HG02610 (cell line): ENCODE results near the gene SLC6A14.

Experiments used
- ATAC-seq: cut with Tn5 transposase; IDR thresholded peaks from one replicate; pipeline ENCODE4 v1.9.1; 2021; ENCODE audit warnings: mild to moderate bottlenecking, moderate library complexity; ENCODE audit not compliant: unreplicated experiment

Gene SLC6A14

DNA sequence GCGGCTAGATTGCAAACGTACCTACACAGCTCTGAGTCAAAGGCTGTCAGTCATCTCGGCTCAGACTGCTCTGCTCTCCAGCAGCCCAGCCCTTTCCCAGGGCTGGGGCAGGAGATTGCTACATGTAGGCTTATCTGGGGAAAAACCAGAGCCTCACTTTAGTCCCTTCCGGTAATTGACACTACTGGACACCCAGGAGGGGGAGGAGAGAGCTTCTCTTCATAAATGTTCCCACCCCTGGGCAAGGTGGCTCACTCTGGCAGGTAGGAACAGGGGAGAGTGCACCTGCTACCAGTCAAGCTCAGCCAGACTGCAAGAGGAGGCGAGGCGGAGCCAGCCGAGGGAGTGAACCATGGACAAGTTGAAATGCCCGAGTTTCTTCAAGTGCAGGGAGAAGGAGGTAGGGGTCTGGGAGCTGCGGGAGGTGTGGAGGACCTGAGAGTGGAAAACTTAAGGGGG, at the start of gene SLC6A14:
SLC6A14 (plus strand) TSS at position 249 of the 459 bp plus-strand sequence; CDS start at position 353, 104 bp downstream.
- no peak for ATAC-seq

- no peak for ATAC-seq
Observed at GRCh38 chrX:116395752-116396151, 40.7 kb upstream of the SLC6A14 start.

DNA sequence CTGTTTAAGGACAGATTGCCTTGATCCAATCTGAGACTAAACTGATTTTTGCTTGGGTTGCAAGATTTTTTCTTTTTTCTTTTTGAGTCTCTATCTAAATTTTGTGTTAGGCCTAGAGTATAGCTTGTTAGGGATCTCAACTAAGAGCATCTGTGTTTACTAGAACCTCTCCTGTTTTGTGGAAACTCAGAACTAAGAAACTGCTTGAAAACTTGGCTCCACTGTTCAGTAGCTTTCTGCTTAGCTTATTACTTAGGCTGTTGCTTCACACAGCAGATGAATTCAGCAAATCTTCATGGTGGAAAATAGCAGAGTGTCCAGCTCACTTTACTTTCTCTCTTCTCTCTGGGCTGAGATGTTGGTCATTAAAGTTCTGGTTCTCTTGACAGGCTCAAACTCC, 36.7 kb upstream of the SLC6A14 start:
- ATAC-seq, result no peak

DNA sequence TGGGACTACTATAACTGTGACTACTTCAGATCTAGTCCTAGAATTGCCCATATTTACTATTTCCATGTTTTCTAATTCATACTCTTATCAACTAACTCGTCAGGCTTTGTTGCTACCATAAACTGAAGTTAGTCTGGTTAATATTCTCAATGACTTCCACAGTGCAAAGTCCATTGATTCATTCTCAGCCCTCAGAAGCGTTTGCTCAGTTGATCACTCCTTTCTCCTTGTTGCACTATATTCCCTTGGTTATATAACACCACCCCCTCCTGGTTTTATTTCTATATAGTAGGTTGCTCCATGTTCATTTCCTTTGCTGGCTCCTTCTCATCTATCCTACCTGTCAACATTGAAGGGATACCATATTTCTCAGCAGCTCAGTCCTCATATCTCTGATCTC, 27.2 kb upstream of the SLC6A14 start:
- no peak for ATAC-seq

GRCh38 chrX:116413273-116413672, 23.1 kb upstream of the SLC6A14 start:
- no peak for ATAC-seq

DNA sequence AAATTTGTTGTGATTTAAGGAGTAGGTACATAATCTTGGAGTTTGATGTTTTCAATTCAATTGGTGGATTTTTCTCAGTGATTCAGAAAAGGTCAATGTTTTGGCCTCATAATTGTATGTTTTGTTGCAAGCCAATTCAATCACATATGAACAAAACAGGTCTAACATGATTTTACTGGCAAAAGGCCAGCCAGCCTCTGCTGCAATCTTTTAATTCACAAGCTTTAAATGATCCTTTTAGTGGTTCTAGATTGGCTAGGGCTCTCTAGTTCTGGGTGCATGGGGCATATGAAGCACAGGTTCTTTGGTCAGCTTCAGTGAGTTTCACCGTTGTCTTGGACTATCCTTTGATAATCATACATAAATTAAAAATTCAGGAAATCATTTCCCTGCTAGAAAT, 19.2 kb upstream of the SLC6A14 start:
- no peak for ATAC-seq

DNA sequence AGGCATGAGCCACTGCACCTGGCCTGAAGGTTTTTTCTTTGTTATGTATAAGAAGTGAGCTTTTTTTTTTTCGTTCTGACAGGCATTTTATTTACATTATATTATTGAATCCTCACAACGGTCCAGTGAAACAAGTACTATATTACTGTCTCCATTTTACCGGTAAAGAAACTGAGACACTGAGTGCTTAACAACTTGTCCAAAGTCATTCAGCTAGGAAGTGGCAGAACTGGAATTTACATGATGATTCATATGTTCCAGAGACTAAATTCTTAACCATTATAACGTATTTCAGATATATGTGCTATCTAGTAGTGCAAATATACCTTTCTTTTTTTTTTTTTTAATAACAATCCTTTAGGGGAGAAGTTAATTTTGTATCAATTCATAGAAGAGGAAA, 18.4 kb upstream of the SLC6A14 start:
- no peak for ATAC-seq

GRCh38 chrX:116427978-116428377, 8.4 kb upstream of the SLC6A14 start:
- no peak for ATAC-seq

- no peak for ATAC-seq
Observed at GRCh38 chrX:116435597-116435996, 809 bp upstream of the SLC6A14 start.

DNA sequence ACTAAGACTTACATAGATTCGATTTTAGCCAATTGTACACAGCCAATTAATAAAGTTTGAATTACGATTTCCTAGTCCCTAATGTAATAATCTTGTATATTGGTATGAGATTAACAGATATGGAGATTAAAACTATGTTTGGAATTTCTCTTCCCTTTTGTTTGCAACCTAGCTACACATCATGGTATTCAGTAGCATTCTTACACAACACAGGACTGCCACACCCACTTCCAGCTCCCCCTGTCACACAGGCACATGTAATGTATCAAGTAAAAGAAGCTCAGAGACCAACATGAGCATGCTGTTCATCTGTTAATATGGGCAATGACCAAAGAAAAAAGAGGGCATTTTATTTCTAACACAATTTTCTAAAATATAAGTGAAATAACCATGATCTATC, 12.8 kb downstream of the SLC6A14 start:
- ATAC-seq, result no peak

GRCh38 chrX:116462822-116463221, 26.4 kb downstream of the SLC6A14 start, which contains the start of gene CT83:
Gene CT83, minus strand, starts transcription at chrX:116462976. Its CDS starts 120 bp downstream, at chrX:116462856.
- no peak for ATAC-seq

GRCh38 chrX:116480059-116480458, 43.7 kb downstream of the SLC6A14 start:
- ATAC-seq, result no peak

- ATAC-seq, result no peak
Observed at GRCh38 chrX:116490104-116490503, 53.7 kb downstream of the SLC6A14 start.

GRCh38 chrX:116493271-116493670, 56.9 kb downstream of the SLC6A14 start:
- ATAC-seq, result no peak

- no peak for ATAC-seq
Observed at GRCh38 chrX:116499780-116500179, 63.4 kb downstream of the SLC6A14 start.
